ENCODE data around the gene BMF. TPM values are rescaled to one million over a fixed set of nuclear protein-coding genes. Genes with fewer than 3 reads are reported as not detected.
A peak's percentile ranks its signal among the peaks of the same experiment; 100 is the strongest.

Gene BMF
- total RNA-seq, 1 experiment from 2014 or later: 11.5 TPM

DNA sequence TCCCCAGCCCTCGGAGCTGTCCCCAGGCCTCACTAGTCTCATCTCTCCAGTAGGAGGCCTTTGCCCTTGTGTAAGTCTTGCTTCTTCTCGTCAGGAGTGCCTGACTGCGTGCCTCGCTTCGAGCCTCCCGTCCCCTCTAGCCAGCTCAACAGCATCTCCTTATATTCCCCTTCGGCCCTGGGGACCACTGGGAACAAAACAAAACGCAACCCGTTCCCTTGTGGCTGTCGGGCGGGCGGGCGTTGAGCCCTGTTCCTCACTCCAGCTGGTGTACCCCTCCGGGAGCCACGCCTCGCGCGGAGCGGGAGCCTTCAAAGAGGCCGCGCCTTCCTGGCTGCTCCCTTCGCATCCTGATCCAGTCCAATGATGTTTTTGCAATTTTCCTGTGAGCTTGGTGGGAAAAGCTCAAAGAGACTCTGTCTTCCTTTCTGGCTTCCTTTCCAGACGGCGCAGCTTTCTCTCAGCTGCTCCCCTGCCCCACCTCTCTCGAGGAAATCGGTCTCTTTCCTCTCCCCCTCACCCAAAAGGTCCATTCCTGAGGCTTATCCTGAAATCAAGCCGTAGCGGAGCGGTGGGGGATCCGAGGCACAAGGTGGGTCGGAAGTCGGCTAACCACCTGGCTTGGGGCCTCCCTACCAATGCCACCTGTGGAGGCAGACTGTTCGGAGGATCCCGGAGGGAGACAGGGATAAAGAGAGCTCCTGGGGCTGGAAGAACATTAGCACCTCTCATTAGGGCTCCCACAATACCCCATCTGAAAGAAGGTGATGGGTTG lies 36.3 kb downstream of the BMF start:
- TF ChIP-seq, protein P1, sequence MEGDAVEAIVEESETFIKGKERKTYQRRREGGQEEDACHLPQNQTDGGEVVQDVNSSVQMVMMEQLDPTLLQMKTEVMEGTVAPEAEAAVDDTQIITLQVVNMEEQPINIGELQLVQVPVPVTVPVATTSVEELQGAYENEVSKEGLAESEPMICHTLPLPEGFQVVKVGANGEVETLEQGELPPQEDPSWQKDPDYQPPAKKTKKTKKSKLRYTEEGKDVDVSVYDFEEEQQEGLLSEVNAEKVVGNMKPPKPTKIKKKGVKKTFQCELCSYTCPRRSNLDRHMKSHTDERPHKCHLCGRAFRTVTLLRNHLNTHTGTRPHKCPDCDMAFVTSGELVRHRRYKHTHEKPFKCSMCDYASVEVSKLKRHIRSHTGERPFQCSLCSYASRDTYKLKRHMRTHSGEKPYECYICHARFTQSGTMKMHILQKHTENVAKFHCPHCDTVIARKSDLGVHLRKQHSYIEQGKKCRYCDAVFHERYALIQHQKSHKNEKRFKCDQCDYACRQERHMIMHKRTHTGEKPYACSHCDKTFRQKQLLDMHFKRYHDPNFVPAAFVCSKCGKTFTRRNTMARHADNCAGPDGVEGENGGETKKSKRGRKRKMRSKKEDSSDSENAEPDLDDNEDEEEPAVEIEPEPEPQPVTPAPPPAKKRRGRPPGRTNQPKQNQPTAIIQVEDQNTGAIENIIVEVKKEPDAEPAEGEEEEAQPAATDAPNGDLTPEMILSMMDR (IDR thresholded peaks at IDR 0.05; ENCODE audit: unreplicated experiment): no peak
- H3K9me3 Mint-ChIP-seq (ENCODE audit: low read depth, unreplicated experiment): no peaks in the 10 kb centered on the region
- no peaks in the 10 kb centered on the region for H3K36me3 Mint-ChIP-seq (ENCODE audit: insufficient read depth, unreplicated experiment)
- no peaks in the 10 kb centered on the region for H3K27me3 Mint-ChIP-seq (ENCODE audit: unreplicated experiment)
- peaks cover 20% of the 10 kb centered on the region for H3K4me1 Mint-ChIP-seq (ENCODE audit: low read depth, unreplicated experiment)
- CTCF ChIA-PET: no interaction called here
- no peak overlapping the region for H3K4me3 Mint-ChIP-seq (ENCODE audit: low read depth, unreplicated experiment)
- intact Hi-C loops (cut with micrococcal nuclease; ENCODE audit: unreplicated experiment): no loop called here
- no peak for DNase-seq
- no TSS peak for BruUV-seq (replicated peaks)
- H3K27ac Mint-ChIP-seq (ENCODE audit: unreplicated experiment): no peak overlapping the region

DNA sequence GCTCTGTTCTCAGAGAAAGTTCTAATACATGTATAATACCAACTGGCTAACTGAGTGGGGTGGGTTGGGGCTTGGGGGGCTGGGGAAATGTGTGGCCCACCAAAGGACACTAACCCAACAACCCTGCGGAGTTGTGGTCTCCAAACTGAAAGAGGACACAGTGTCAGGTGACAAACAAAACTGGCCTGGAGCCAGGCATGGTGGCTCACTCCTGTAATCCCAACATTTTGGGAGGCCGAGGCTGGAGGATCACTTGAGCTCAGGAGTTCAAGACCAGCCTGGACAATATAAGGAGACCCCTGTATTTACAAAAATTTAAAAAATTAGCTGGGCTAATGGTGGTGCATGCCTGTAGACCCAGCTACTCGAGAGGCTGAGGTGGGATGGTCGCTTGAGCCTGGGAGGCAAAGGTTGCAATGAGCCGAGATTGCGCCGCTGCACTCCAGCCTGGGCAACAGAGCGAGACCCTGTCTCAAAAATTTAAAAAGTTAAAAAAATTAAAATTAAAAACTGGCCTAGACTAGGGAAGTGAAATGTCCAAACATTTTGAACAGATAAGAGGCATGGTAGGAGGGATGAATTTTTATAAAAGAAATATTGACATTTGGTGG lies 38.0 kb downstream of the BMF start:
- Mint-ChIP-seq H3K27me3 (ENCODE audit: unreplicated experiment) (no peaks in the 10 kb centered on the region), H3K4me3 (ENCODE audit: low read depth, unreplicated experiment) (no peak overlapping the region), H3K27ac (ENCODE audit: unreplicated experiment) (no peak overlapping the region), H3K9me3 (ENCODE audit: low read depth, unreplicated experiment) (no peaks in the 10 kb centered on the region), H3K36me3 (ENCODE audit: insufficient read depth, unreplicated experiment) (no peaks in the 10 kb centered on the region), H3K4me1 (ENCODE audit: low read depth, unreplicated experiment) (peaks cover 16% of the 10 kb centered on the region)
- TF ChIP-seq, protein P1 (IDR thresholded peaks at IDR 0.05; ENCODE audit: unreplicated experiment): no peak
- CTCF ChIA-PET: no interaction called here
- no TSS peak for BruUV-seq (replicated peaks)
- intact Hi-C loops (cut with micrococcal nuclease; ENCODE audit: unreplicated experiment): no loop called here
- no peak for DNase-seq

DNA sequence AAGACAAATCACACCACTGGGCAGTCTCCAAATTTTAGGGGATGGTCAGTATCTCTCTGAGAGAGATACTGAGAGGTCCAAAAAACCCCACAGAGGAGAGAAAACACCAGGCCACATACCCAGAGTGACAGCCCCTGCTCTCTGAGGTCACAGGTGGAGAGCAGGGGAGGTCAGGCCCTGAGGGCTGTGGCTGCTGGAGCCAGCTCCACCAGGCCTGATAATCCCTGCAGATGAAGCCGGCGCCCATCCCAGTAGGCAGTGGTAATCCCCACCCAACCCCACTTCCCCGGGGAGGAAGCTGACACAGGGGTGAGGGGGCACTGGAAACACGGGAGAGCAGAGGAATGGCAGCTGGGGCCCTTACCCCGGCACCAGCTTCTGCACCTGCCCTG lies 38.5 kb downstream of the BMF start:
- H3K36me3 Mint-ChIP-seq (ENCODE audit: insufficient read depth, unreplicated experiment): no peaks in the 10 kb centered on the region
- TF ChIP-seq, protein P1 (IDR thresholded peaks at IDR 0.05; ENCODE audit: unreplicated experiment): no peak
- no peak for DNase-seq
- no peaks in the 10 kb centered on the region for H3K27me3 Mint-ChIP-seq (ENCODE audit: unreplicated experiment)
- CTCF ChIA-PET: no interaction called here
- peaks cover 10% of the 10 kb centered on the region for H3K4me1 Mint-ChIP-seq (ENCODE audit: low read depth, unreplicated experiment)
- intact Hi-C loops (cut with micrococcal nuclease; ENCODE audit: unreplicated experiment): no loop called here
- H3K27ac Mint-ChIP-seq (ENCODE audit: unreplicated experiment): no peak overlapping the region
- BruUV-seq (replicated peaks): no TSS peak
- no peaks in the 10 kb centered on the region for H3K9me3 Mint-ChIP-seq (ENCODE audit: low read depth, unreplicated experiment)
- no peak overlapping the region for H3K4me3 Mint-ChIP-seq (ENCODE audit: low read depth, unreplicated experiment)

DNA sequence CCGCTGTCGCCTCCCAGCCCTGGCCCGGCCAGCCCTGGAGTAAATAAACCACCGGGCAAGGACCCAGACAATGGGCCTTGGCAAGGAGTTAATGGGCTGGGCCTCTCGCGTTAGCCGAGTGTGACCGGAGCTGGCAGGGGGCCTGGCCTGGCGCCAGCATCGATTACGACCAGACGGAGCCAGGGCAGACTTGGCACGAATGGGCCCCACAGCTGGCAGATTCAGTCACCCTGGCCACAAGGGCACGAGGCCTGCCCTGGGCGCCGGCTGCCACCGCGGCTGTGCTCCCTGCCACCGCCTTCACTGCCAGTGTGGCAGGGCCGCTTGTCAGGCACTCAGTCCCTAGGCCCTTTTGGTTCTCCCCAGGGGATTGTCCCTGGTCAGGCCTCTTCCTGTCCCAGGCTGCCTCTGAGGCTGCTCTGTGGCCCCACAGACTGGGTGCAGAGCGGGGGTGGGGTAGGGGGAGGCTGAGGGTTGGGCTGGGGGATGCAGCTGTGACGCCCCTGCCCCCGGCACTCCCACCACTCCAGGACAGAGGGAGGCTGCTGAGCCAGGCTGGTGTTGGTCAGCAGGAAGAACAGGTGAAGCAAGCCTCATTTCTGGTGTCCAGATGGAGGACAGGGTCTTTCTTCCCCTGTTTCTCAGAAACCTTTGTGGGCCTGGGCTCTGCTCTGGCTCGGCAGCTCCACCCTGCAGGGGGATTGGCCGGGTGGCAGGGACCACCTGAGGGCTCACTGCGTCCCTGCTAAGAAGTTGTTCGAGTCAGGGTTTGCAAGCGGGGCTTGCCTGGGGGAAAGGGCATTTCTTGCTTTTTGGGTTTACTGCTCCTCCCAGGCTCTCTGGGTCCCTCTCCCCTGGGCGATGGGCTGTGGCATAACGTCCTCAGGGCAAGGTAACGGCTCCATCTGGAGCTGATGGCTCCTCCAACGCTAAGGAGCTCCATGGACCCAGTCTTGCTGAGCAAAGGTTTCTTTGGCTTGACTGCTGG lies 39.2 kb downstream of the BMF start:
- Mint-ChIP-seq H3K27me3 (ENCODE audit: unreplicated experiment) (no peaks in the 10 kb centered on the region), H3K36me3 (ENCODE audit: insufficient read depth, unreplicated experiment) (no peaks in the 10 kb centered on the region), H3K4me1 (ENCODE audit: low read depth, unreplicated experiment) (peaks cover 7% of the 10 kb centered on the region), H3K4me3 (ENCODE audit: low read depth, unreplicated experiment) (no peak overlapping the region), H3K9me3 (ENCODE audit: low read depth, unreplicated experiment) (no peaks in the 10 kb centered on the region), H3K27ac (ENCODE audit: unreplicated experiment) (no peak overlapping the region)
- intact Hi-C loops (cut with micrococcal nuclease; ENCODE audit: unreplicated experiment): loop anchor here (5.0 kb wide), 1 partner anchor 38 kb away; the partner anchor contains the start of gene BMF
- TF ChIP-seq, protein P1 (IDR thresholded peaks at IDR 0.05; ENCODE audit: unreplicated experiment): no peak
- CTCF ChIA-PET: interaction anchor here (0.7 to 0.8 kb wide), 4 partner anchors 14 to 270 kb away, joined by 5 to 8 read pairs (median 6); no protein-coding TSS in a partner anchor
- BruUV-seq (replicated peaks): no TSS peak
- peak; percentile 96 for DNase-seq

Data from Calu3 (cell line).